T-helper 1 cell treated with Interleukin-12 subunit alpha and Interleukin-12 subunit beta and Interleukin-4 antibody, amounts not matched to agents 30 ng/mL and 1 ng/mL, for 36 hours (primary cell): Measurements from ENCODE around the gene CYP3A5. TPM values are rescaled to one million over a fixed set of nuclear protein-coding genes. Genes with fewer than 3 reads are reported as not detected.
"Not testable (repeated sequence)": the region's sequence is repeated elsewhere in the genome, so short reads cannot be mapped to it uniquely, and the experiment has no call there.

Experiments
- intact Hi-C: fragments of 100-400 bp; cut with micrococcal nuclease; formaldehyde crosslinking; loops from one replicate; pipeline ENCODE4 v1.15.1; 2024
- total RNA-seq: library from RNA; stranded (reverse); gene quantifications from 2 replicates; pipeline ENCODE4 v1.2.3, GENCODE V29; 2022

Gene CYP3A5
- total RNA-seq, 1 donor from 2014 or later: not detected

DNA sequence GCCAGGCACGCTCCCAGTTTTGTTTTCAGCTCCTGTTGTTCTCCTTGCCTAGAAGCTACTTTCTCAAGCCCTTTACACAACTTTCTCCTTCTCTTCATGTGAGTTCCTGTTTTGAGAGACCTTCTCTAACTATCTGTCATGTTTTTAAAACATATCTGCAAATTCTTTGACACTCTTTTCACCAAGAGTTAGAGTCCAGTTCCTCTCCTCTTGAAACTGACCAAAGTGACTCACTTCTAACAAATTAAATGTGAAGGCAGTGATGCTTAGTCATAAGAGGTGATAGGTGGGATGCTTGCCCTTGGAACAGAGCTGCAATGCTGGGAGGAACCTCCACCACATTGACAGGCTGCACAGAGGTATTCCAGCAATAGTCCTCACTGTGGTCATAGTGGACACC is 37.8 kb downstream of the CYP3A5 start:
- intact Hi-C loops: no loop called here

DNA sequence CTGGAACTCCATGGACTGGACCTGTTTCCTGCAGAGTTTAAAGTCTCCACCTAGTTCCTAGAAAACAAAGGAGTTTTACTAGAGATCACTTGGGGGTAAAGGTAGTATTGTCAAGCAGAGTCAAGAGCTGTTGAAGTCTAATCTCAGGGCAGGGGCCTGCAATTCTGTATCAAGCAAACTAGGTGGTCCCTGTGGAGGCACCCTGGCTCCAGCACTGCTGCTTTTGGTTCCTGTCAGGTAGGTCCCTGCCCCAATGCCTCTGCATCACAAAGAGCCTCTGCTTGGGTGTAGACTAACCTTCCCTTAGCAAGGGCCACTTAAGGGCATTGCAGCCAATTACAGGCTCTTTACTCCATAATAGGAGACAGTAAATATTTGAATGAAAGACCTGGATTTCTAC is 40.5 kb downstream of the CYP3A5 start:
- intact Hi-C loops: no loop called here

DNA sequence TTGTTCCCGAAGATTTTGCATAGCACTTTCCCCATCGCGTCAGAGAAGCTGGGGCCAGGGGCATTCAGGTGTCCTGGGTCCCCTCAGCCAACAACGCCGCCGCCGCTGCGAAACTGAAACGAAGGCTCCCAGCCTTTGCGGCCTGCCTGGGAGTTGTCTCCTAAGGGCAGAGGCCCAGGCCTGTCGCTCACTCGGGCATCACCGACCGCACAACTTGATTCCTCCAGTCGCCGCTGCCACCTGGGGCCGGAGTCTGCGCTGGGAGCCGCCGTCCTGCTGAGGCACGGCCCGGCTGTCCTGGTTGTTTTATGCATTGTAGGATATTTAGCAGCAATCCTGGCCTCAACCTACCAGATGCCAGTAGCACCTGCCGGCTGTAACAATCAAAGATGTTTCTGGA is 41.1 kb downstream of the CYP3A5 start:
- intact Hi-C loops: no loop called here

DNA sequence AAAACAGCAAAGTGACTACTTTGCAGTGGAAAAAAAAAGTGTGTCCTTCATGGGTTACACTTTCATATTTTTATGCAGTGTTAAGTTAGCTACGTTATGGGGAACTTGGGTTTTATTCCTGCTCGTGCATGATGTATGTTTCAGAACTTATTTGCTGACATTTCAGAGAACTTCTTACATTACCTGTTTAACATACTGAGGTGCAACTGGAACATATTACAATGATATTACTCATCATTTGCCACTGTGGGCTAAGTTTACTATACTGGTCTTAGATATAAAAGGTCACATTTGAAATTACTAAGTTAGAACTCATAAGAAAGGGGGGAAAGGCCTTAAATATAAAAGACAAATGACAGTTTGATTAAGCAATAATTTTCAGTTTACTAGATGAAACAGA is 42.4 kb downstream of the CYP3A5 start:
- intact Hi-C loops: not testable (repeated sequence)

DNA sequence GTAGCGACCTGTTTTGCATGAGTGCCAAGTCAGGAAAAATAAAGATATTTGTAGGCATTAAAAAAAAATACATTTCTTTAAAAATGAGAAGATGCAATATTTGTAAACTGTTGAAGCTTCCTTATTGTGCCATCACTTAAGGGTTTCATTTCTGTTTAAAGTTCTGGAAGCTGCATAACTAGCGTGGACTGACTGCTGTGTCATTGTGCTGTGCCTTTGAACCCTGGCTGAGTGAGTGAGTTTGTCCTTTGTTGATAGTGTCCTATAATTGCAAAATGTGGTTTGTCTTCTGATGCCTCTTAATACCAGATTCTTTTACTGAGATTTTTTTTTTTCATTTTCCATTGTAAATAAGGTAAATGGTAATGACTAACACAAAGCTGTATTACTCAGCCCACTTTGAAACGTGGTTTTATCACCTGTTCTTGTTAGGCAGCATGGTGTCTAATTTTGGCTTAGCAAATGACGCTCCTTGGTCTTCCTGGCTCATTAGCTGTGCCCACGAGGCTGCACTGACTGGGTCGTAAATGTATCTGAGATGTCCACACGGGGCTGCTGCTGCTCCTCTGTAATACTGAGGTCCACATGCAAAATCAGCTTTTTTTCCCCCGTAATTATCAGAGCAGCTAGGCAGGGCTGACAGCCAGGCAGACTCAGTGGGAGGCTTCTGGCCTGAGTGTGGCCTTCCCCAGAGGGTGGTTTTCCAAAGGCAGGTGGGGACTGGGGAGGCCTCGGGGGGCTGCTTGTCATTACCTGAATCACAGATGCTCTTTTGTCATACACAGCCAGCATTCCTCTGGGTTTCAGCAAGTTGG is 48.3 kb downstream of the CYP3A5 start:
- intact Hi-C loops: no loop called here

DNA sequence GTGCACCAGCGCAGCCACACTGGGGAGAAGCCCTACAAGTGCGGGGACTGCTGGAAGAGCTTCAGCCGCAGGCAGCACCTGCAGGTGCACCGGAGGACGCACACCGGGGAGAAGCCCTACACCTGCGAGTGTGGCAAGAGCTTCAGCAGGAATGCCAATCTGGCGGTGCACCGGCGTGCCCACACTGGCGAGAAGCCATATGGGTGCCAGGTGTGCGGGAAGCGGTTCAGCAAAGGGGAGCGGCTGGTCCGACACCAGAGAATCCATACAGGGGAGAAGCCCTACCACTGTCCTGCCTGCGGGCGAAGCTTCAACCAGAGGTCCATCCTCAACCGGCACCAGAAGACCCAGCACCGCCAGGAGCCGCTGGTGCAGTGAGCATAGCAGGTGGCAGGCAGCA is 50.2 kb downstream of the CYP3A5 start:
- intact Hi-C loops: no loop called here

DNA sequence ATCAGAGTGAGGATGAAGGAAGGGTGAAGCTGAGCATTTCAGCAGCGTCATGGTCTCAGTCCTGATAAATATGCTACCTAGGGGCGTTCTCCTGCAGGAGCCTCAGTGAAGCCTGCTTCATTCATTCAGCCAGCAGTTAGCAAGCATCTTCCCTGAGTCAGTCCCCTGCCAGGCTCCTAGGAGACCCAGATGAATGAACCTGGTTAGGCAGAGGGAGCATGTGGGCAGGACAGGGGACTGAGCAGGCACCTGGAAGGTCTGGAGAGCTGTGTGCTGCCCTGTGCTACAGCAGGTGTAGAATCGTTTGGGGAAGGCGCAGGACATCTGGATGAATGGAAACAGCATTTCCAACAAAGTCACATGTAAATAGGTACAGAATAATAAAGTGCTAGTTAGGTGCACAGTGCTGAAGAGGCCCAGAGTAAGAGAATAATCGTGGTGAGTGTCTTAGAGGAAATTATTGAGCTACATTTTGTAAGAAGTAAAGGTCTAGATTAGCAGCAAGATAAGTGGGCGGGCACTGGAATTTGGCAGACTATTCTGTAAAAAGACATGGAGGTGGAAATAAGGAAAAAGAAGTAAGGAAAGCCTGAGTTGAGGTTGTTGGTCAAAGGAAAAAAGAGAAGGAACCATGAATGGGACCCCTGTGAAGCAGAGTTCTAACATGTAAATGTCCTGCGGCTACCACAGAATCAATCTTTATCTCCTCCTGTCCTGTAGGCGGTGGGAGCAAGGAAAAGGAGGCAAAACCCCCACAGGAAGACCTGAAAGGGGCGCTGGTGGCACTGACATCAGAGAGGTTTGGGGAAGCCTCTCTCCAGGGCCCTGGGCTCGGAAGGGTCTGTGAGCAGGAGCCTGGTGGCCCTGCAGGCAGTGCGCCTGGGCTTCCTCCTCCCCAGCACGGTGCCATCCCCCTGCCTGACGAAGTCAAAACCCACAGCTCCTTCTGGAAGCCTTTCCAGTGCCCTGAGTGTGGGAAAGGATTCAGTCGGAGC is 51.0 kb downstream of the CYP3A5 start:
- intact Hi-C loops: no loop called here

DNA sequence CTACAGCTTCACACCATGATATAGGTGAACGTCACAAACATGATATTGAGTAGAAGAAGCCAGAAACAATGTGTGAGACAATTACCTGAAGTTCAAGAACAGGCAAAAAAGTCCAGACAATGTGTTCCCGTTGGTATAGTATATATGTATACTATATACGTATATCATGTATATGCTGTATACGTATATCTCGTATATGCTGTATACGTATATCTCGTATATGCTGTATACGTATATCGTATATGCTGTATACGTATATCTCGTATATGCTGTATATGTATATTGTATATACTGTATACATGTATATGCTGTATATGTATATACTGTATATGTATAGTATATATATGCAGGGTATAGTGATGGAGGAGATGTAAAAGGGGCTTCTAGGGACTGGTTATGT is 52.3 kb downstream of the CYP3A5 start:
- intact Hi-C loops: no loop called here

DNA sequence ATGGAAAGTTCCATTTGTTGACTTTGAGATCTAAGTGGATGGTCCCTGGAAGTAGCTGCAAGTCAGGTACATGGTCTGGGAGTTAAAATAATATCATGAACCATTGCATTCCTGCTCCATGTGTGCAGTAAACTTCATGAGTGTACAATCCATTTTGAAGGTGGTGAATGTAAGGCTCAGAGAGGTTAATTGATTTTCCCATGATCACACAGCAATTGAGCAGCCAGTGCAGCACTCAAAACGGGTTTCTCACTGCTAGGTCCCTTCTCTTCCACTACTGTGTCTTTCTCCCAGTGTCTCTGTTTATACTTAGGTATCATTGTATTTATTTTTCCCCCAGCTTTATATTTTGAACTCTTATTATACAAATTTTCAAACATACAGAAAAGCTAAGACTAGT is 53.1 kb downstream of the CYP3A5 start:
- intact Hi-C loops: no loop called here

DNA sequence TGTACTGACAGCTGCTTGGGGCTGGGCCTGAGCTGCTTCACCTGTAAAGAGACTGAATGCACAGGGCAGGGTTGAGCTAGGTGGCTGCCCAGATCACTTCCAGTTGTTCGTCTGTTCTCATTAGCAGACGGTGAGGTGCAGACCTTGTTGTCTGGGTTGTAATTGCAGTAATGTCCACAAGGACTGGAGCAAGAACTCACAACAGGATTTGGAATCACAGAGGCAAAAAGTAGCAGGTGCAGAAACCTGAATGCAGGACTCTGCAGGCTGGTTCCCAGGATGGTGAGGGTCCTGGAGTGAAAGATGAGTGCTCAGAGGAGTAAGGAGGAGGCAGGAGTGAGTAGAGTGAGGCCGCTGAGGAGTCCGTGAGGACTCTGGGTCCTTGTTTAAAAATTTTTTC is 53.8 kb downstream of the CYP3A5 start:
- intact Hi-C loops: loop anchor here (2.0 kb wide), 1 partner anchor 217 kb away; the partner anchor contains the start of genes BUD31 and PDAP1

DNA sequence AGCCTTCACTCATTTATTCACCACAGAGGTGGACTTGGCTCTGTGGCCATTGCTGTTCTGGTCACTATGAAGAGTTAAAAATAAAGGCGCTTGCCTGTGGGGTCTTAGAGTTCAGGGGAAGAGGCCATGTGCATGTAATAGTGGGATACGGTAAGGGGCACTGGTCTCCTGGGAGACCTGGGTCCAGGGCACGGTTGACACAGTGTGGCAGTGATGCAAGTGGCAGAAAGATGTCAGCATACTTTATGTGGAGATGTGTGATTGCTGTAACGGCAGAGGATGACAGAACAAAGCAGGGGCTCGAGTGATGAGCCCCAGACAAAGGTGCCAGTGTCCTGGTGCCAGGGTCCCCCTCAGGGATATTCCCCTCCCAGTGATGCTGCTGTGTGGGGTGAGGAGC is 54.5 kb downstream of the CYP3A5 start:
- intact Hi-C loops: loop anchor here (2.0 kb wide), 1 partner anchor 217 kb away; the partner anchor contains the start of genes BUD31 and PDAP1

DNA sequence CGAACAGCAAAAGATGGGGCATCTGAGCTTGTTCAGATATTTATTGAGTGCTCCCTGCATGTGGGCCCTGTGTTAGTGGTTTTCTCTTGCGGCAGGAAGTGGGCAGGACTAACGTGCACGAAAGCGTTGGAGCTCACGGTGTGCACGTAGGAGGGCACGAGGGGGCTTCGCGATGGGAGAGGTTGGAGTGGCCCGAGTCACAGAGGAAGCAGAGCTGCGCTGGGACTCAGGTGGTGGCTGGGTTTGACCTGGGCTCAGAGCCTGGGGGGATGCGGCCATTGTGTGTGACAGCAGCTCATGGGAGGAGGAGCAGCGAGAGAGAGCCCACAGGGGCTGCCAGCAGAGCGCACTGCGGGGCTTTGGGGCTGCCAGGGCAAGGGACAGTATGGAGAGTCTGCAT is 55.3 kb downstream of the CYP3A5 start:
- intact Hi-C loops: loop anchor here (1.0 to 2.0 kb wide), 2 partner anchors 8 to 216 kb away; partner anchors contain the start of genes BUD31, PDAP1 and ZSCAN25

DNA sequence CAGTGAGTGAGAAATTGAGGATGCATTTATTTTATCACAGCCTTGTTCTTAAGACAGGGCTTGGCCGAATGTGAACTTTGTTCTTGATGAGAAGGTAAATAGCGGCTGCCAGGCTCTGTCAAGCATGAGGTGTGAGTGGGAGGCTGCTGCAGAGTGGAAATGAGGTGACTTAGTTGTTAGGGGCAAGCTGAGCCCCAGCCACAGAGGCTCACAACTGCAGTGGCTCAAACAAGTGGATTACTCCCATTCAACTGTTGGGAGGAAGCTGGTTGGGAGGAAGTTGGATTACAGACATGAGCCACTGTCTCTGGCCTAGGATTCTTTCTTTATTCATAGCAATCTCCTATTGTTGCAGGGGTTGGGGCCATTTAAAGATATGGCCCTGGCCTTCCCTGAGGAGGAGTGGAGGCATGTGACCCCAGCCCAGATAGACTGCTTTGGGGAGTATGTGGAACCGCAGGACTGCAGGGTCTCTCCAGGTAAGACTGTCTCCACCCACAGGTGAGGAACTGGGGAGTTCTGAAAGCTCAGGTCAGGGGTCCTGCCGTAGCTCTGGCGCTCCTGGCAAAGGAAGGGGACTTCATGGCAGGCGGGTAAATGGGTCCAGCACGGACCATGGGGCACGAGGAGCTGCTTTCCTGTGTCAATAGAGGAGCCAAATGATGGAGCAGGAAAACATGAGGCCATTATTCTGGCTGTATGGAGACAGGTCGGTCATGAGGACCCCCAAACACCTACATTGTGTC is 55.9 kb downstream of the CYP3A5 start:
- intact Hi-C loops: loop anchor here (1.0 to 2.0 kb wide), 2 partner anchors 8 to 215 kb away; partner anchors contain the start of genes BUD31, PDAP1 and ZSCAN25

DNA sequence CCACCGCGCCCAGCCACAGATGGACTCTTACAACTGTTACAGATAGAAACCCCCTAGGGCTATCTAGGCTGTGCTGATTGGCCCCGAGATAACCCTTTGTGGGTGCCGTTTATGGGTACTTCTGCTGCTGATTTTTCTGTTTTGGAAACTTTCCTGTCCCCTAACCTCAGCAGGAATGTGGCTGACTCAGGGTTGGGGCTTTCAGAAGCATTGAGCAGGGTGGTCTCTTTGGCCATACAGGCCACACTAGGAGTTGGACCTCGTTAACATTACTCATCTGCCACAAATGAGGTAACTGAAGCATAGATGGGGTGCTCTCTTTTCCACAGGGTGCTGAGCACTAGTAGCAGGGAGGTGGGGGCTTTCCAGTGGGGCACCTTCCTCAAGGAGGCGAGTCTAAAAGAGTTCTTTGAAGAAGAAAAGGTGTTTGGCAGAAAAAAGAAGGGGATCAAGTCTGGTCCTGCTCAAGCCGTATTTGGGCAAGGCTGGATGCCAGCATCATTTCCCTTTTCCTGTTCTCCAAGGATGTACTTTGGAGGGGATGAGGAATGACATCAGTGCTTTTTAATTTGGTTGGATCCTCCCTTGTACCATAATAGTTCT is 56.6 kb downstream of the CYP3A5 start:
- intact Hi-C loops: no loop called here

DNA sequence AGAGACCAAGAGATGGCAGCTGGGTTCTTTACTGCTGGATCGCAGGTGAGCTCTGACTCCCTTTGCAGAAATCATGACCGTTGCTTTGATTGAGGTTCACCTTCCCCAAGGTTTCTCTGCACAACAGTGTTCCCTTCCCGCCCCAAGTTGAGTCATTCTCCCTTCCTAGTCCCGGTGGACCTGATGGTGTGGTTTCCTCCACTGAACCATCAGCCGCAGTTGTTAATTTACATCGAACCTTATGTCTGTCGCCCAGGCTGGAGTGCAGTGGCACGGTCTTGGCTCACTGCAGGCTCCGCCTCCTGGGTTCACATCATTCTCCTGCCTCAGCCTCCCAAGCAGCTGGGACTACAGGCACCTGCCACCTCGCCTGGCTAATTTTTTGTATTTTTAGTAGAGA is 57.2 kb downstream of the CYP3A5 start:
- intact Hi-C loops: no loop called here

DNA sequence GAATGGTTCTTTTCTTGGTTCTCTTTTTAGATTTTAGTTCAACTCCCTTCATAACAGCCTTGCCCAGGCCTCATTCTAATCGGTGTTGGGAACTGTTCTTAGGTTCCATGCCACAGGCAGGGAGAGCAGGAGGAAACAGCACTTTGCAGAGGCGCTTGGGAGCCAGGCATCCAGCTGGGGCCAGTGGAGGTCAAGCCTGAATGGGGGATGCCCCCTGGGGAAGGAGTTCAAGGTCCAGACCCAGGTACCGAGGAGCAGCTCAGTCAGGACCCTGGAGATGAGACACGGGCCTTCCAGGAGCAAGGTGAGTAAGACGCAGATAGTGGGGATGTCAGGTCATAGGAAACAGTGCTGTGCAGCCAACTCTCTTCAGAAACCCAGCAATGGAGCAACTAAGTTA is 58.5 kb downstream of the CYP3A5 start:
- intact Hi-C loops: no loop called here

DNA sequence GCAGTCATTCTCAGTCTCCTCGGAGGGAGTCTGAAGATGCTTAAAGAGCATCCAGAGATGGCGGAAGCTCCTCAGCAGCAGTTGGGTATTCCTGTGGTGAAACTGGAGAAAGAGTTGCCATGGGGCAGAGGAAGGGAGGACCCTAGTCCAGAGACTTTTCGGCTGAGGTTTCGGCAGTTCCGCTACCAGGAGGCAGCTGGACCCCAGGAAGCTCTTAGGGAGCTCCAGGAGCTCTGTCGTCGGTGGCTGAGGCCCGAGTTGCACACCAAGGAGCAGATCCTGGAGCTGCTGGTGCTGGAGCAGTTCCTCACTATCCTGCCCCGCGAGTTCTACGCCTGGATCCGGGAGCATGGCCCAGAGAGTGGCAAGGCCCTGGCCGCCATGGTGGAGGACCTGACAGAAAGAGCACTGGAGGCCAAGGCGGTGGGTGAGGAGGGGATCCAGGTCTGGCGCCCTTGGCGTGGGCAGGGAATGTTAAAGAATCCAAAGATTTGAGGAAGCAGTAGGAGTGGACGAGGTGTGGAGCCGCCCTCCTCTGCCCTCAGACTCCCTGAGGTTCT is 60.1 kb downstream of the CYP3A5 start:
- intact Hi-C loops: loop anchor here (5.0 kb wide), 1 partner anchor 1258 kb away; the partner anchor contains the start of gene SRRT

DNA sequence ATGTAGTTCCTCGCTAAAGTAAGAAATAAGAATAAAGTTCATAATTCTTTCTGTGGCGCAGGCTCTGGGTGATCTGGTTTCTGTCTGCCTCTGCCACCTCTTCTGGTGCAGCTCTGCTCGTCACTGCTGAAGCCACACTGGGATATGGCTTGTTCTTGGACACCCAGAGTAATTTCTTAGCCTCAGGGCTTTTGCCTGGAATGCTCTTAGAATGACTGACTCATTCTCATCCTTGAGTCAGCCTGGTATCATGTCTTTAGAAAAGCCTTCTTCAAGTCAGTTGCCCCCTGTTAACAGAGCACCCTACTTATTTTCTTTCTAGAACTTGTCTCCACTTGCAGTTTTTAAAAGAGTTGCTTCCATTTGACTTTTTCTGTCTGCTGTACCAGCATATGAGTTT is 61.1 kb downstream of the CYP3A5 start:
- intact Hi-C loops: loop anchor here (5.0 kb wide), 1 partner anchor 1259 kb away; the partner anchor contains the start of gene SRRT

DNA sequence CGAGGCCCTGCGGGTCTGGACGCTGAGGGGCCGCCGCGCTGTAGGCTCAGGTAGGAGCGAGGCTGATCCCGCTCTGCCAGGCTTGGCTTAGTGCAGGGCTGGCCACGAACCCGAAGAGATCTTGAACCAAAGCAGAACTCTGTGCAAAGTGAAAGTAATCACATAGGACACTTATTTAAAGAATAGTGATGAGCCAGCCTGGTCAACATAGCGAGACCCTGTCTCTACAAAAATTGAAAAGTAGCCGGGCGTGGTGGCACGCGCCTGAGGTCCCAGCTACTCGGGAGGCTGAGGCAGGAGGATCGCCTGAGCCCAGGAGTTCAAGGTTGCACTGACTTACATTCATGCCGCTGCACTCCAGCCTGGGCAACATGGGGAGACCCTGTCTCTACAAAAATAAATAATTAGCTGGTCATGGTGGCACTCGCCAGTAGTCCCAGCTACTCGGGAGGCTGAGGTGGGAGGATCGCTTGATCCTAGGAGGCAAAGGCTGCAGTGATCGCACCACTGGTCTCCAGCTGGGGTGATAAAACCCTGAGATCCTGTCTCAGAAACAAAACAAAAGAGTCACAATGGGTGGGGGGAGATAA is 62.5 kb downstream of the CYP3A5 start:
- intact Hi-C loops: loop anchor here (2.0 to 5.0 kb wide), 6 partner anchors 18 to 1260 kb away; partner anchors contain the start of genes BUD31, PDAP1, SRRT and TMEM225B
